ENCODE measurements around the gene SULT4A1.

DNA sequence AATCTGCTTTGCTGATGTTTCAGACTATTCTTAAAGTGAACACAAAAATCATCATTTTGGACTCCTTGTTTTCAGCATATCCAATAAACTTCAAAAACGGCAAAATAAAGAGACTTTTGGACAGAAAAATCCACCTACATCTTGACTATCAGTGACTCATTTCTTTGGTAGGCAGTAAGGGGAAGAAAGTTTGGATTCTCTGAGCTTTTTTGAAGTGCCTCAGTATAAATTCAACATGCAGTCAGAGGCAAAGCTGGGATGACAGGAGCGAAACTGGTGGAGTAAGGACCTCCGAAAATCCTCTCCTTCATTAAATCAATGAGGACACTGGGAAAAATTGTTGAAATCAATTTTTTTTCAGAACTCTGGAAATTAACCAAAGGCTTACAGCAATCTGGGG lies 79.9 kb downstream of the SULT4A1 start:
- TF ChIP-seq, protein P1, sequence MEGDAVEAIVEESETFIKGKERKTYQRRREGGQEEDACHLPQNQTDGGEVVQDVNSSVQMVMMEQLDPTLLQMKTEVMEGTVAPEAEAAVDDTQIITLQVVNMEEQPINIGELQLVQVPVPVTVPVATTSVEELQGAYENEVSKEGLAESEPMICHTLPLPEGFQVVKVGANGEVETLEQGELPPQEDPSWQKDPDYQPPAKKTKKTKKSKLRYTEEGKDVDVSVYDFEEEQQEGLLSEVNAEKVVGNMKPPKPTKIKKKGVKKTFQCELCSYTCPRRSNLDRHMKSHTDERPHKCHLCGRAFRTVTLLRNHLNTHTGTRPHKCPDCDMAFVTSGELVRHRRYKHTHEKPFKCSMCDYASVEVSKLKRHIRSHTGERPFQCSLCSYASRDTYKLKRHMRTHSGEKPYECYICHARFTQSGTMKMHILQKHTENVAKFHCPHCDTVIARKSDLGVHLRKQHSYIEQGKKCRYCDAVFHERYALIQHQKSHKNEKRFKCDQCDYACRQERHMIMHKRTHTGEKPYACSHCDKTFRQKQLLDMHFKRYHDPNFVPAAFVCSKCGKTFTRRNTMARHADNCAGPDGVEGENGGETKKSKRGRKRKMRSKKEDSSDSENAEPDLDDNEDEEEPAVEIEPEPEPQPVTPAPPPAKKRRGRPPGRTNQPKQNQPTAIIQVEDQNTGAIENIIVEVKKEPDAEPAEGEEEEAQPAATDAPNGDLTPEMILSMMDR (IDR thresholded peaks at IDR 0.05) = no peak
- TF ChIP-seq POLR2A (IDR thresholded peaks at IDR 0.05) = no peak
